Upper lobe of left lung (tissue), 4 donors: ENCODE results near the gene DKC1.

Source experiments
- CTCF ChIP-seq, 6 experiments: fragments of 450-650 bp in 4 of 6; fragments of 200-600 bp in 2 of 6; sonication (generic) in 2 of 6; IDR thresholded peaks; one replicate each; pipeline ENCODE4 v1.5.1; 2016 to 2019; ENCODE audit warnings: antibody characterized with exemption in 6 of 6
- EP300 ChIP-seq, 4 donors: sonication (generic); formaldehyde crosslinking; IDR thresholded peaks; one replicate each; pipeline ENCODE4 v1.5.1; 2017; ENCODE audit warnings: antibody characterized with exemption in 4 of 4, control low read depth in 2 of 4
- POLR2A ChIP-seq, 4 donors: fragments of 450-650 bp; IDR thresholded peaks; one replicate each; pipeline ENCODE4 v1.5.1; 2016 to 2017; ENCODE audit warnings: antibody characterized with exemption in 4 of 4, mild to moderate bottlenecking in 2 of 4
- POLR2AphosphoS5 ChIP-seq, 2 donors: sonication (generic); formaldehyde crosslinking; IDR thresholded peaks; one replicate each; pipeline ENCODE4 v1.5.1; 2017; ENCODE audit warnings: antibody characterized with exemption in 2 of 2

GRCh38 chrX:154805696-154806091 is 43.0 kb downstream of the DKC1 start:
- peak in 1 of 4 donors; percentile 3 for TF ChIP-seq POLR2A (IDR thresholded peaks at IDR 0.05)
- no peak for TF ChIP-seq CTCF (IDR thresholded peaks at IDR 0.05)
- TF ChIP-seq EP300 (IDR thresholded peaks at IDR 0.05), result no peak
- TF ChIP-seq POLR2AphosphoS5 (IDR thresholded peaks at IDR 0.05), result no peak
